OCI-LY7 (cell line): ENCODE measurements around the gene ROCK2.

Experiments
- EZH2phosphoT487 ChIP-seq: fragments of 200-600 bp; sonication (generic); IDR thresholded peaks from 2 replicates; pipeline ENCODE4 v1.6.1; 2018; ENCODE audit warnings: low read depth, borderline replicate concordance, mild to moderate bottlenecking, mixed run types, antibody characterized with exemption, low read length, moderate library complexity, mixed read lengths
- TF ChIP-seq, protein P1 (sequence below): fragments of 200-600 bp; sonication (generic); conservative IDR thresholded peaks from 2 replicates; pipeline ENCODE4 v1.5.1; 2014; ENCODE audit warnings: mild to moderate bottlenecking, antibody characterized with exemption, low read length, moderate library complexity, mixed read lengths

DNA sequence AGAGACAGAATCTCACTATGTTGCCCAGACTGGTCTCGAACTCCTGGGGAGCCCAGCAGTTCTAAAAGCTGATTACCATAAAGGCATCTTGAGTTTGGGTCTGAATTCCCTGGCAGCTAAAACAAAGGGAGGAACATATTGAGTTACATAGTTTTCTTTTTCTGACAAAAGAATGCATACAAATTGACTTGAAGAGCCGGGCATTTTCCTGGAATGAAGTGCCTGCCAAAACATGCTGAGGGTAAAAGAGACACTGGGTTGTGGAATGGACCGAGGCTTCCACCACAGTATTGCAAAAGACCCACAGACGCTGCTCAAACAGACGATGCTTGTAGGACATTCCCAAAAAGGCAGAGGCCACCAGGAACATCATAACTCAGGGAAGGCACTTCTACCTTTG, 35.1 kb upstream of the ROCK2 start:
- TF ChIP-seq, protein P1, sequence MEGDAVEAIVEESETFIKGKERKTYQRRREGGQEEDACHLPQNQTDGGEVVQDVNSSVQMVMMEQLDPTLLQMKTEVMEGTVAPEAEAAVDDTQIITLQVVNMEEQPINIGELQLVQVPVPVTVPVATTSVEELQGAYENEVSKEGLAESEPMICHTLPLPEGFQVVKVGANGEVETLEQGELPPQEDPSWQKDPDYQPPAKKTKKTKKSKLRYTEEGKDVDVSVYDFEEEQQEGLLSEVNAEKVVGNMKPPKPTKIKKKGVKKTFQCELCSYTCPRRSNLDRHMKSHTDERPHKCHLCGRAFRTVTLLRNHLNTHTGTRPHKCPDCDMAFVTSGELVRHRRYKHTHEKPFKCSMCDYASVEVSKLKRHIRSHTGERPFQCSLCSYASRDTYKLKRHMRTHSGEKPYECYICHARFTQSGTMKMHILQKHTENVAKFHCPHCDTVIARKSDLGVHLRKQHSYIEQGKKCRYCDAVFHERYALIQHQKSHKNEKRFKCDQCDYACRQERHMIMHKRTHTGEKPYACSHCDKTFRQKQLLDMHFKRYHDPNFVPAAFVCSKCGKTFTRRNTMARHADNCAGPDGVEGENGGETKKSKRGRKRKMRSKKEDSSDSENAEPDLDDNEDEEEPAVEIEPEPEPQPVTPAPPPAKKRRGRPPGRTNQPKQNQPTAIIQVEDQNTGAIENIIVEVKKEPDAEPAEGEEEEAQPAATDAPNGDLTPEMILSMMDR = no peak
- no peak for TF ChIP-seq EZH2phosphoT487
